OCI-LY7 (cell line): ENCODE results near the gene RARS2. TPM values are rescaled to one million over a fixed set of nuclear protein-coding genes. Genes with fewer than 3 reads are reported as not detected.

Experiments
- BruUV-seq: library from RNA; stranded (reverse); fragments of 400-500 nt; replicated peaks from 2 replicates; lab custom pipeline; 2021; lab: Mats Ljungman, UMichigan
- CTCF ChIA-PET: fragments of 300-600 bp; sonication (Branson Sonifier 250); formaldehyde crosslinking; loops from one replicate; lab custom pipeline; 2022; ENCODE audit warnings: antibody characterized with exemption; ENCODE audit not compliant: unreplicated experiment; lab: Charles Lee
- POLR2A ChIA-PET: fragments of 300-600 bp; sonication (Branson Sonifier 250); formaldehyde crosslinking; loops from one replicate; lab custom pipeline; 2022; ENCODE audit warnings: antibody characterized with exemption; lab: Charles Lee
- DNase-seq: peaks from one replicate; pipeline ENCODE4 v3.0.0-alpha.2; 2015; ENCODE audit warnings: low spot score
- H2AFZ ChIP-seq: fragments of 200-600 bp; sonication (generic), shearing (Covaris generic); 2 replicates; pipeline ENCODE4 v1.6.1; 2014; ENCODE audit warnings: mild to moderate bottlenecking, antibody characterized with exemption, low read length, moderate library complexity
- H3K27ac ChIP-seq: fragments of 200-600 bp; sonication (generic); 2 replicates; pipeline ENCODE4 v1.5.1; 2014; ENCODE audit warnings: mixed run types, low read depth, mild to moderate bottlenecking, moderate library complexity, low read length, inconsistent platforms; ENCODE audit not compliant: poor library complexity, severe bottlenecking
- H3K36me3 ChIP-seq: fragments of 200-600 bp; sonication (generic); 2 replicates; pipeline ENCODE4 v1.6.1; 2014; ENCODE audit warnings: mild to moderate bottlenecking, antibody characterized with exemption, low read length, moderate library complexity, mixed read lengths; ENCODE audit not compliant: insufficient read depth
- H3K4me1 ChIP-seq: fragments of 200-600 bp; sonication (generic); 2 replicates; pipeline ENCODE4 v1.5.1; 2014; ENCODE audit warnings: mild to moderate bottlenecking, low read length; ENCODE audit not compliant: insufficient read depth, poor library complexity, severe bottlenecking
- H3K4me2 ChIP-seq: fragments of 200-600 bp; sonication (generic); 2 replicates; pipeline ENCODE4 v1.6.1; 2014; ENCODE audit warnings: mild to moderate bottlenecking, low read length
- H3K4me3 ChIP-seq: fragments of 200-600 bp; sonication (generic); 2 replicates; pipeline ENCODE4 v1.5.1; 2014; ENCODE audit warnings: mild to moderate bottlenecking, low read depth, low read length; ENCODE audit not compliant: poor library complexity, severe bottlenecking
- H3K79me2 ChIP-seq: fragments of 200-600 bp; sonication (generic); 2 replicates; pipeline ENCODE4 v1.6.1; 2016; ENCODE audit warnings: low read depth, mild to moderate bottlenecking, low read length, moderate library complexity, mixed read lengths; ENCODE audit not compliant: insufficient read depth
- H3K9me2 ChIP-seq: fragments of 200-600 bp; sonication (generic); 2 replicates; pipeline ENCODE4 v1.6.1; 2016; ENCODE audit warnings: mild to moderate bottlenecking, low read length, mixed read lengths; ENCODE audit not compliant: insufficient read depth
- H3K9me3 ChIP-seq: fragments of 200-600 bp; sonication (generic); 2 replicates; pipeline ENCODE4 v1.6.1; 2014; ENCODE audit warnings: mild to moderate bottlenecking, mixed run types, low read length, mixed read lengths
- H4K20me1 ChIP-seq: fragments of 200-600 bp; sonication (generic); 2 replicates; pipeline ENCODE4 v1.6.1; 2014; ENCODE audit warnings: mild to moderate bottlenecking, antibody characterized with exemption, low read length, moderate library complexity, mixed read lengths; ENCODE audit not compliant: insufficient read depth
- CTCF ChIP-seq: fragments of 200-600 bp; sonication (generic); conservative IDR thresholded peaks from 2 replicates; pipeline ENCODE4 v1.5.1; 2014; ENCODE audit warnings: mild to moderate bottlenecking, antibody characterized with exemption, low read length, moderate library complexity, mixed read lengths
- EZH2phosphoT487 ChIP-seq: fragments of 200-600 bp; sonication (generic); IDR thresholded peaks from 2 replicates; pipeline ENCODE4 v1.6.1; 2018; ENCODE audit warnings: low read depth, borderline replicate concordance, mild to moderate bottlenecking, mixed run types, antibody characterized with exemption, low read length, moderate library complexity, mixed read lengths
- intact Hi-C: fragments of 100-400 bp; cut with micrococcal nuclease; formaldehyde crosslinking; loops from one replicate; pipeline ENCODE4 v1.10.0; 2022; ENCODE audit not compliant: unreplicated experiment
- total RNA-seq, 2 experiments: library from RNA; depleted of rRNA in 1 of 2; stranded (reverse); fragments of >200 nt in 1 of 2; shearing (Covaris generic) in 1 of 2; gene quantifications; 2 replicates each; pipeline ENCODE4 v1.2.3, GENCODE V29; 2014 to 2022

RARS2 gene
- total RNA-seq, 2 experiments from 2014 or later = 21.4 to 36.0 TPM

GRCh38 chr6:87608802-87609201 lies 19.0 kb upstream of the RARS2 start:
- H3K36me3 ChIP-seq = peaks cover 76% of the 10 kb centered on the region
- no TSS peak for BruUV-seq
- no peaks in the 10 kb centered on the region for H3K9me2 ChIP-seq
- H3K79me2 ChIP-seq = no peaks in the 10 kb centered on the region
- no peak for DNase-seq
- H3K4me2 ChIP-seq = no peak overlapping the region
- no peaks in the 10 kb centered on the region for H3K9me3 ChIP-seq
- ChIA-PET POLR2A (no interaction called here), CTCF (no interaction called here)
- TF ChIP-seq CTCF (no peak), EZH2phosphoT487 (no peak)
- no peaks in the 10 kb centered on the region for H3K4me1 ChIP-seq
- intact Hi-C loops = no loop called here
- no peaks in the 10 kb centered on the region for H4K20me1 ChIP-seq
- H3K27ac ChIP-seq = no peak overlapping the region
- no peak overlapping the region for H3K4me3 ChIP-seq
- H2AFZ ChIP-seq = no peak overlapping the region

GRCh38 chr6:87606199-87606598 lies 16.4 kb upstream of the RARS2 start:
- Histone ChIP-seq H4K20me1 (no peaks in the 10 kb centered on the region), H3K4me2 (no peak overlapping the region), H3K9me3 (no peaks in the 10 kb centered on the region), H3K4me1 (no peaks in the 10 kb centered on the region), H3K36me3 (peaks cover 56% of the 10 kb centered on the region), H3K4me3 (no peak overlapping the region), H3K9me2 (no peaks in the 10 kb centered on the region), H3K27ac (no peak overlapping the region), H3K79me2 (no peaks in the 10 kb centered on the region), H2AFZ (no peak overlapping the region)
- no peak for TF ChIP-seq CTCF
- no peak for TF ChIP-seq EZH2phosphoT487
- intact Hi-C loops = no loop called here
- no TSS peak for BruUV-seq
- DNase-seq = no peak
- POLR2A ChIA-PET = interaction anchor here (0.6 to 1.8 kb wide), 9 partner anchors 10 to 1470 kb away, joined by 3 to 7 read pairs (median 4); no protein-coding TSS in a partner anchor
- CTCF ChIA-PET = no interaction called here

GRCh38 chr6:87600576-87600975 lies 10.8 kb upstream of the RARS2 start:
- POLR2A ChIA-PET = interaction anchor here (0.6 kb wide), 1 partner anchor 455 kb away, joined by 3 read pairs; no protein-coding TSS in a partner anchor
- Histone ChIP-seq H3K4me1 (no peaks in the 10 kb centered on the region), H2AFZ (no peak overlapping the region), H3K36me3 (peaks cover 28% of the 10 kb centered on the region; the same call in 1 of the 2 replicates), H3K27ac (no peak overlapping the region), H3K9me3 (no peaks in the 10 kb centered on the region), H3K4me2 (no peak overlapping the region), H3K9me2 (no peaks in the 10 kb centered on the region), H3K4me3 (no peak overlapping the region), H4K20me1 (no peaks in the 10 kb centered on the region), H3K79me2 (no peaks in the 10 kb centered on the region)
- intact Hi-C loops = no loop called here
- no peak for TF ChIP-seq EZH2phosphoT487
- TF ChIP-seq CTCF = no peak
- no peak for DNase-seq
- BruUV-seq = no TSS peak
- CTCF ChIA-PET = no interaction called here
